ENCODE data around the gene HNRNPC.

The HNRNPC gene

DNA sequence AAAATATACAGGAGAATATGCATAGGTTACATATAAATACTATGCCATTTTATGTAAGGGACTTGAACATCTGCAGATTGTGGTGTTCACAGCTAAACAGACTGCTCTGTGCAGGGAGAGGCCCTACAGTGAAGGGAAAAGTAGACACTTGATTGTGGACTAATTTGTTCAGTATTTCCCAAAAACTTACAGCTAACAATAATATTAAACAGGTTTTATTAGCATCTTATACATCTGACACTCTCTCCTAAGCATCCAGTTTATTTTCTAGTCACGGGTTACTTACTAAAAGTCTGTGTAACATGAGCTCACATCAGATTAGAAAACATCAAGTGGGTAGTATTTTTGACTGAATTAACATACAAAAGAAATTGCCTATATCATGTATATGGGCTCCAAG lies 60.1 kb downstream of the HNRNPC start:
- DNase-seq, result no peak

DNA sequence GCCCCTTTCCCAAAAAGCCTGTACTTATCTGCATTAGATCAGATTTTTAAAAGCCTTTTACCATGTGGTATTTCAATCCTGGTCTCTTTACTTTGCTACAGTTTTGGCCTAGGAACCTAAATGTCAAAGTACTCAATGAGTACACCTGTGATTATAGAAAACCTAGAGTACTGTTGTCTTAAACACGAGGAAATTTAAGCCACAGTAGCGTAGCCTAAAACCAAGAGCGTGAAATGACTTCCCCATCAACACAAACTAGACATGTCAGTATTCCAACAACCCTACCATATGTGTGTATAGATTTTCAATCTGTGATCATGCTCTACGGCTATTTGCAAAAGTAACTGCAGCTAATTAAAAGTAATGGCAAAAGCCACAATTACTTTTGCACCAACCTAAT lies 60.7 kb downstream of the HNRNPC start:
- DNase-seq, result no peak

- no peak for DNase-seq
These were observed 62.2 kb downstream of the HNRNPC start for GRCh38 chr14:21206753-21207684.

GRCh38 chr14:21205678-21206581 lies 63.3 kb downstream of the HNRNPC start:
- DNase-seq, result no peak

DNA sequence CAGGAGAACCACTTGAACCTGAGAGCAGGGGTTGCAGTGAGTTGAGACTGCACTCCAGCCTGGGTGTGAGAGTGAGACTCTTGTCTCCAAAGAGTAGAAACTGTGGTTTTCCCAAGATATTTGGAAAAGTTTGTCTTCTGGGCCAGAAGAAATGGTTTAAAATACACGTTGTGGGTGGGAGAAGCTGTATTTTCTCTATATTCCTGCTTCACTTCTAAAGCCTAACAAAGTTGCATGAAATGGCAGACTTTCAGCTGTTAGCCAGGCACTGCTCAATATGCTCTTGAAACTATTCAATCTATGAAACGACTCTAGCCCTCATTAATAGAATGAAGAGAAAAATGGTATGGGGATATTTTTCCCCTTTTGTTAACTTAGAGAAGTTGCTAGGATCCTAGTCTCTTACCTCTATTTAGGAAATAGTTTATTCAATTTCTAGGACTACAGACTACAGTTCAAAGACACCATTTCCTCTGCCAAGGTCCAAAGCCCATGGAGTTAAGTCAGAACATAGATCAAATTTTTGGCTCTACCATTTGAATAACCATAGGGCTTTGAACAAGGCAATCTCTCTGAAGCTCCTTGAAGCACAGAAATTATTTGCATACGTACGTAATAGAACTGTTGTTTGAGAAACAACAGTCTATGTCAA lies 64.1 kb downstream of the HNRNPC start:
- DNase-seq, result no peak

DNA sequence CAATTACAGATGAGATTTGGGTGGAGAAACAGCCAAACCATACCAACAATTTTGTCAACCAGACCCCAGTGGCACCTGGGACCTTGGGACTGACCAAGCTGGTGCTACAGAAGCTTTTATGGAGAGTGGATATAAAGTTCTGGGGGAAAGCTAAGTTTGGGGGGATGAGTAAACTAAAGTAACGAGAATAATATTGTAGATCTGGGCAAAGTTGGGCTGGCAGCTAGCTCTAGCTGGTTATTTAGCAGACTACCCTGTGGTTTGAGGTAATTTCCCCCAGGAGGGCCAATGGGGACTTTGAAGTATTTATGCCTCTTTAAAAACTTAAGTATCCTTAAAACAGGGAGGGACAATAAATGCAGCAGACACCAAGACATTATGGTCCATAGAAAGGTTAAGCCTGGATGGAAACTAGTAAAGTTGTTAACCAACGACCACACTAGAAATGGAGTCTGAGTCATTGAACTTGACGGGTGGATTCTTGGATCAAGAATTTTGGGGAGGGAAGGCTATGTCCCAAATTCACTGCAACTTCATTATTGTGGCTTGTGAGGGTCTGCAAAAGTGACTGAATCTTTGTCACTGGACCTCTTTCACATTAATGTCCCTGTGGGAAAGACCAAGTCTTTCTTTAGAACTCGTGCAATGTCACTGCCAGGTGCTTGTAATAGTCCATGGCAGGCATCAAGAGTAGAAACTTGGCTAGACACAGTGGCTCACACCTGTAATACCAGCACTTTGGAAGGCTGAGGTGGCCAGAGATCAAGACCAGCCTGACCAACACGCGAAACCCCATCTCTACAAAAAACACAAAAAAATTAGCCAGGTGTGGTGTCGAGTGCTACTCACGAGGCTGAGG lies 64.8 kb downstream of the HNRNPC start:
- DNase-seq, result no peak

DNA sequence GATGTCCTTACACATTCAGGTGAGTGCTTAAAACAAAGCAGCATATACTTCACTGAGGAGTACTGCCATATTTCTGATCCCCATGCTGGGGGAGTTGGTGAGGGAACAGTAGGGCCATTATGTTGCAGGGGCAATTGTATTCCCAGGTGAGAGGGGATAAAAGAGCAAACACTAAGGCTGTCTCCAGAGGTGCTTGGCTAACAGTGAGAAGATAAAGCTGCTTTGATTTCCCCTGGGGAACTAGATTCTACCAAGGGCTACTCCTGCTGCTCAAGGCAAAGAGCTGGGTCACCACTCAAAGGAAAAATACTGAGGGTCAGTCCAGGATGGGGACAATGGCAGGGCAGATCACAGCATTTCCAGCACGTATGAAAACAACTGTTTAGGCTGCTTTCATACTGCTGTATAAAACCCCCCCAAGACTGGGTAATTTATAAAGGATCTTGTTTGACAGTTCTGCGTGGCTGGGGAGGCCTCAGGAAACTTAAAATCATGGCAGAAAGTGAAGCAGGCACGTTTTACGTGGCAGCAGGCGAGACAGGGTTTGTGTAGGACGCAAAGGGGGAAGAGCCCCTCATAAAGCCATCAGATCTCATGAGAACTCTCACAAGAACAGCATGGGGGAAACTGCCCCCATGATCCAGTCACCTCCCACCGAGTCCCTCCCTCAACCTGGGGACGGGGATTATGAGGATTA lies 65.6 kb downstream of the HNRNPC start:
- no peak for DNase-seq

- no peak for DNase-seq
These were observed 66.5 kb downstream of the HNRNPC start for GRCh38 chr14:21202463-21203358.

GRCh38 chr14:21201732-21202462 lies 67.3 kb downstream of the HNRNPC start:
- DNase-seq, result no peak

DNA sequence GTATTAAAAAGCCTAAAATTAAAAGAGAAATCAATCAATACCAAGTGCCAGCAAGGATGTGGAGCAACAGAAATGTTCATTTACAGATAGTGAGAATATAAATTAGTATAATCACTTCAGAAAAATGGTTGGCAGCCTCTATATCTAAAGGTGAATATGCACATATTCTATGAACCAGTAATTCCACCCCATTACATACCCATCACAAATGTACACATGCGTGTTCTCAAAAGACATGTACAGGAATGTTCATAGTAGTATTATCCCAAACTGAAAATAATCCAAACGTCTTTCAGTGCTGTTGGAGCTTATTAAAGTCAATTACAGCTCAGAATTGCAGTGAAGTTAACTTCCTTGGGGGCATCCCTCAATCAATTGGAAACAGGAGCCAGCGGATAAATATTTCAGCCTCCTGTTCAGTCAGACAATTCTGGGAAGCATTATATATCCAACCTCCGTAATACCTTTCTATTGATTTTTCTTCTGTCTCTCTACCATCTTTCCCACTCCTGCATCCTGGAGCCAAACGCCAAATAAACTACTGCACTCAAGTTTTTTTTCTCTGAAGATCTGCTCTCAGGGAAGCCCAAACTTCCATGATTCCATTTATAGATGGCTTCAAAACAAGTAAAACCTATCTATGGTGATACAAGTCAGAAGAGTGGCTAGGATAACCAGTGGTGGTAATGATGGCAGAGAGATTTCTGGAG lies 68.3 kb downstream of the HNRNPC start:
- no peak for DNase-seq

- no peak for DNase-seq
These were observed 69.4 kb downstream of the HNRNPC start for GRCh38 chr14:21199611-21200560.

DNA sequence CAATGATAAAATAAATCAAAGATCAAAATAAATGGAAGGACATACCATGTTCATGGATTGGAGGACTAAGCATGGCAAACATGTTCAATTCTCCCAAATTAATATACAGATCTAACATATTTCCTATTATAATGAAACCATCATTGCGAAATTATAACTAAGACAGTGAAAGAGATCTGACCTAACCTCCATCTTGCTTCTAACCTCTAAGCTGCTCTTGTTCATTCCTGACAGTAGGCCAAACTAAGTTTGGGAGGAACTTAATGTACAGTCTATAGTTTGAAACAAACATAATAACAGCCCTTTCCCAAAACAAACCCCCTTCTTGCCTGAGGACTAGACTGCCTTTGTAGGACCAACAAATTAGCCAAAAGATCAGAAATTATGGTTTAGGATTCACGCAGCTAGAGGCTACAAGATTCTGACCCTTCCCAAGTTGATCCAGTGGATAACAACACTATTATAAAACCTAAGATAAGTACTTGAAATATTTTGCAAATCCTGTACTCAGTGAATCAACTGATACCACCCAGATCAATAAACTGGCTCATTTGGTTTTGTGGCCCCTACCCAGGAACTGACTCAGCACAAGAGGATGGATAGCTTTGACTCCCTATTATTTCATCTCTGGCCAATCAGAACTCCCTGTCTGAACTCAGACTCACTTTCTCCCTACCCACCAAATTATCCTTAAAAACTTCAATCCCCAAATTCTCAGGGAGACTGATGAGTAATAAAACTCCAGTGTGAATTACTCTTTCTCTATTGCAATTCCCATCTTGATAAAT lies 71.6 kb downstream of the HNRNPC start:
- no peak for DNase-seq

- no peak for DNase-seq
These were observed 74.6 kb downstream of the HNRNPC start for GRCh38 chr14:21194597-21194996.

DNA sequence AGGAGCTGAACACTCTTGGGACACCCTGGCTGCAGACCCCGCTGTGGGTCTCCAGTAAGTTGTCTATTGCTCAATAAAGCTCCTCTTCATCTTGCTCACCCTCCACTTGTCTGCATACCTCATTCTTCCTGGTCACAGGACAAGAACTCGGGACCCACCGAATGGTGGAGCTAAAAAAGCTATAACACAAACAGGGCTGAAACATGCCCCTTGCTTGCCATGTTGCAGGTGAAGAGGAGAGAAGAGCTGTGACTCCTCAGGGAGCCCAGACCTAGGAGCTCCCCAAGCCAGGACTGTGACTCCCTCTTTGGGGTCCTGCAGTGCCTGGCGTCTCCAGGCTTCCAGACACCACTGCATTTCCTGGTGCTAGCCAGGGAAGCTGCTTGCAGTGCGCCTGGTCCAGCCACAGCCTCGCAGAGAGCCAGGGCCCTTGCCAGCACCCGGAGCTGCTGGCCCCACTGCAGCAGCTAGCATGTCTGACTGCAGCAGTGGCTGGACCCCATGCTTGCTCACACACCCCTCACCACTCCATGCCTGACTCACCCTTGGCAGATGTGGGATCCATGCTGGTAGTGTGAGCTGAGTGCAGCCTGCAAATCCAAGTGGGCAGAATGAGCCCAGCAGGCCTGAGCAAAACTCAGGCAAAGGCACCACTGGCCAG lies 76.2 kb downstream of the HNRNPC start:
- no peak for DNase-seq

DNA sequence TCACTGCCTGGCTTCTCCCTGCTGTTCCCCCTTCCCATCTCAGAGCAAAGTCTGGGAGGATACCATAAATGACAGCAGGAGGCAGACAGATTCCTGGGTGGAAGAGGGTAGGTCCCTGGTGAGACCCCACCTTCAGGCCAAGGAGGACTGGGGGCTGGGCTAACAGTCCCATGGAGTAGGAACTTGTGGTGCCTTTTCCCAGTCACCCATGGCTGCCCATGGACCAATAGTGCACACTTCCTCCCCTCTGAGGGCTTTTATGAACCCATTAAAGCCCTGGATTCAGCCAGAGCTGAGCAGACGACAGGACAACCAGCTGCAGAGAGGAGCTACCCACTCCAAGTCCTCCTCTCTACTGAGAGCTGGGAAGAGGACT lies 76.8 kb downstream of the HNRNPC start:
- no peak for DNase-seq

DNA sequence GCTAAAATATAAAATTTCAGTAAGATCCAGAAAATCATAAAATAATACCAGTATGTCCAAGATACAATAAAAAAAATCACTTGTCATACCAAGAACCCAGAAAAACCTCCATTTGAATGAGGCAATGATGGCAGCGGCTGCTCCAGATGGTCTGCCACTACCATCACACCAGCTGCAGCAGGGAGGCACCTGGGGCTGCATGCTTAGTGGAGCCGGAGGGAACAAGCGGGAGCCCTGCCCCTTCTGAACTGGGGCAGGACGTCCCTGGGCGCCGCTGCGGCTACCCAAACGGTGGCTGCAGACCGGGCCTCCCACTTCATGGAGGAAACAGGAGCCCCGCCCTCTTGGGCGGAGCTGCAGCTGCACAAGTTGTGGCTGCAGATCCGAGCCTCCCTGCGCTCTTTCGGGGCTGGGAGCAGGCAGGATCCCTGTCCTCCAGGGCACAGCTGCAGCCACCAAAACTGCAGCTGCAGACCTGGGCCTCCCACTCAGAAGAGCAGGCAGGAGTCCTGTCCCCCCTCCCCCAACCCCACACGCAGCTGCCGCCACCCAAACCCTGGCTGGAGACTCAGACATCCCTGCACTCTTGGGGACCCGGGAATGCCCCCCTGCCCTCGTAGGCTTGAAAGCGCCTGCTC lies 77.3 kb downstream of the HNRNPC start:
- DNase-seq, result peak; percentile 67
